Measurements from ENCODE around the gene PURA. TPM values are rescaled to one million over a fixed set of nuclear protein-coding genes. Genes with fewer than 3 reads are reported as not detected.

Gene PURA
- total RNA-seq, 1 experiment from 2014 or later, result 16.9 TPM

DNA sequence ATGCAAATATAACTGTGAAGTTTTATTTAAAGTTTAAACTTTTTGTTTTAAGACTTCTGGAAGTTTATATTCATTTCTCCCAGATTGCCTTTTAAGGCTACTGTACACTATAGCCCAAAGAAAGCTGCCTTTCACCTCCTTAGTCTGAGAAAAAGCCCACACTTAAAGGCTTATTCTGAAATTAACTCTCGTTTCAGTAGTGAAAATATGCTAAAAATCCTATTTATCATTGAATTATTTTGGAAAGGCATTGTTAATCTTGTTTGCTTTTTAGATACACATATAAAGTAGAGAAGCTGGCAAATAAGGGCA is 3.3 kb upstream of the PURA start:
- Histone ChIP-seq H3K36me3 (ENCODE audit: control insufficient read depth, insufficient read depth, low read length) (no peaks in the 10 kb centered on the region; the same call in 1 of the 2 replicates), H3K27ac (ENCODE audit: low read length) (peak overlapping the region; percentile 96), H3K4me1 (ENCODE audit: control insufficient read depth, insufficient read depth, low read length) (peaks cover 45% of the 10 kb centered on the region), H3K27me3 (ENCODE audit: control insufficient read depth, insufficient read depth, low read length) (no peaks in the 10 kb centered on the region), H3K9me3 (ENCODE audit: control insufficient read depth, insufficient read depth, low read depth, low read length) (no peaks in the 10 kb centered on the region), H3K4me3 (ENCODE audit: low read depth in 2 of 2, low read length in 2 of 2) (peak overlapping the region; percentile 72 to 93; a peak in 3 of 4 replicates)
- CTCF ChIA-PET, result no interaction called here
- intact Hi-C loops (cut with micrococcal nuclease; ENCODE audit: unreplicated experiment) (loop anchor here (5.0 kb wide), 1 partner anchor 73 kb away; no protein-coding TSS in a partner anchor), in situ Hi-C loops (cut with HindIII; ENCODE audit: low pct_unique_long_range_greater_than_20kb, low sequenced_read_pairs) (no loop called here)
- TF ChIP-seq, protein P1, sequence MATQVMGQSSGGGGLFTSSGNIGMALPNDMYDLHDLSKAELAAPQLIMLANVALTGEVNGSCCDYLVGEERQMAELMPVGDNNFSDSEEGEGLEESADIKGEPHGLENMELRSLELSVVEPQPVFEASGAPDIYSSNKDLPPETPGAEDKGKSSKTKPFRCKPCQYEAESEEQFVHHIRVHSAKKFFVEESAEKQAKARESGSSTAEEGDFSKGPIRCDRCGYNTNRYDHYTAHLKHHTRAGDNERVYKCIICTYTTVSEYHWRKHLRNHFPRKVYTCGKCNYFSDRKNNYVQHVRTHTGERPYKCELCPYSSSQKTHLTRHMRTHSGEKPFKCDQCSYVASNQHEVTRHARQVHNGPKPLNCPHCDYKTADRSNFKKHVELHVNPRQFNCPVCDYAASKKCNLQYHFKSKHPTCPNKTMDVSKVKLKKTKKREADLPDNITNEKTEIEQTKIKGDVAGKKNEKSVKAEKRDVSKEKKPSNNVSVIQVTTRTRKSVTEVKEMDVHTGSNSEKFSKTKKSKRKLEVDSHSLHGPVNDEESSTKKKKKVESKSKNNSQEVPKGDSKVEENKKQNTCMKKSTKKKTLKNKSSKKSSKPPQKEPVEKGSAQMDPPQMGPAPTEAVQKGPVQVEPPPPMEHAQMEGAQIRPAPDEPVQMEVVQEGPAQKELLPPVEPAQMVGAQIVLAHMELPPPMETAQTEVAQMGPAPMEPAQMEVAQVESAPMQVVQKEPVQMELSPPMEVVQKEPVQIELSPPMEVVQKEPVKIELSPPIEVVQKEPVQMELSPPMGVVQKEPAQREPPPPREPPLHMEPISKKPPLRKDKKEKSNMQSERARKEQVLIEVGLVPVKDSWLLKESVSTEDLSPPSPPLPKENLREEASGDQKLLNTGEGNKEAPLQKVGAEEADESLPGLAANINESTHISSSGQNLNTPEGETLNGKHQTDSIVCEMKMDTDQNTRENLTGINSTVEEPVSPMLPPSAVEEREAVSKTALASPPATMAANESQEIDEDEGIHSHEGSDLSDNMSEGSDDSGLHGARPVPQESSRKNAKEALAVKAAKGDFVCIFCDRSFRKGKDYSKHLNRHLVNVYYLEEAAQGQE (IDR thresholded peaks at IDR 0.05; ENCODE audit: insufficient read depth in 1 of 2, low read depth in 2 of 2, low read length in 1 of 2), result no peak
- TF ChIP-seq TCF7L2 (IDR thresholded peaks at IDR 0.05; ENCODE audit: low read depth, low read length) (no peak), POLR2AphosphoS5 (IDR thresholded peaks at IDR 0.05; ENCODE audit: low read depth, low read length) (no peak), SIN3A (IDR thresholded peaks at IDR 0.05; ENCODE audit: borderline replicate concordance, insufficient read depth, low read depth, low read length) (no peak), CTCF (IDR thresholded peaks at IDR 0.05) (no peak)
- POLR2A ChIA-PET, result no interaction called here
- BruUV-seq (replicated peaks), result no TSS peak
- DNase-seq (ENCODE audit: low read depth, low spot score) (no peak), ATAC-seq (no peak)

DNA sequence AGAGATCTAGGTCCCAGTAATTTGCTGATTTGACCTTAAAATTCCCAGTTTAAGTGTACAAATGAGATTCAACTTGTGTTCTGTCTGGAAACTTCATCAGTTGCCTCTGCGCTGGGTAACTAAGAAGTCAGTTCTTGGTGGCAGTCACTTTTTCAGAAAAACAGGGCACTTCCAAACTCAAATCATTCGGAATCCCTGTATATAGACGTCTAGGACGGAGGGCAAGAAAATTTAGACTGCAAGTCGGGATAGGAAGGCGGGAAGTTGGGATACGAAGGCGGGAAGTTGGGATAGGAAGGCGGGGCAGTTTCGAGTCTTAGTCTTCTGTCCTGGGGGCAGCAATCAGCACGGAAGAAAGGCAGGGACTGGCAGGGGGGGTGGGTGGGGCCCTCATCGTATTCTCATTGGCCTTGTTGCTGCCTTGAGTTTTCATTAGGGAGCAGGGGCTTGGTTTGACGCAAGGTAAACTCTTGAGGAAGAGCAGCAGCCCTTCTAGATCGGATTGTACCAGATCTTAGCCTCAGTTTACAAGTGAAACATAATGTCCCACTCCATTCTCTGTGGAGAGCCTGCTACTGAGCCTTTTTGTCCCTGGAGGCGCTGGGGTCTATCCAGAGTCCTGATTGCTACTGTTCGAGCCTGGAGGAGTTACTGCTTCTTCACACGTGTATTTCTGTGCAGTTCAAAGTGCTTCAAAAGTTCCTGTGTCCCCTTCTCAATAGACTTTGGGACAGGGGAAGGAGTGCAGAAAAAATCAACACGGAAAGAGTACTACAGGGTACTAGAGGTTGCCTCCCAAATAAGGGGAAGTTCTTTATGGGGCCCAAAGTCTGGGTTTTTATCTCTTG is 2.7 kb upstream of the PURA start:
- H3K4me3 ChIP-seq (ENCODE audit: low read depth in 2 of 2, low read length in 2 of 2), result peak overlapping the region; percentile 72 to 93
- H3K36me3 ChIP-seq (ENCODE audit: control insufficient read depth, insufficient read depth, low read length), result peaks cover 3% of the 10 kb centered on the region; the same call in 1 of the 2 replicates
- no TSS peak for BruUV-seq (replicated peaks)
- peak overlapping the region; percentile 96 for H3K27ac ChIP-seq (ENCODE audit: low read length)
- in situ Hi-C loops (cut with HindIII; ENCODE audit: low pct_unique_long_range_greater_than_20kb, low sequenced_read_pairs), result no loop called here
- ChIA-PET POLR2A (no interaction called here), CTCF (interaction anchor here (1.0 kb wide), 1 partner anchor 35 kb away, joined by 3 read pairs; no protein-coding TSS in a partner anchor)
- no peaks in the 10 kb centered on the region for H3K9me3 ChIP-seq (ENCODE audit: control insufficient read depth, insufficient read depth, low read depth, low read length)
- no peak for ATAC-seq
- no peak for DNase-seq (ENCODE audit: low read depth, low spot score)
- TF ChIP-seq SIN3A (IDR thresholded peaks at IDR 0.05; ENCODE audit: borderline replicate concordance, insufficient read depth, low read depth, low read length) (0 out of 2 replicates have a peak, but pooled peaks have one; percentile 36), POLR2AphosphoS5 (IDR thresholded peaks at IDR 0.05; ENCODE audit: low read depth, low read length) (peak; percentile 43; the same call in 1 of the 2 replicates), CTCF (IDR thresholded peaks at IDR 0.05) (no peak), TCF7L2 (IDR thresholded peaks at IDR 0.05; ENCODE audit: low read depth, low read length) (no peak)
- TF ChIP-seq, protein P1 (IDR thresholded peaks at IDR 0.05; ENCODE audit: insufficient read depth in 1 of 2, low read depth in 2 of 2, low read length in 1 of 2), result no peak
- H3K4me1 ChIP-seq (ENCODE audit: control insufficient read depth, insufficient read depth, low read length), result peaks cover 47% of the 10 kb centered on the region
- no peaks in the 10 kb centered on the region for H3K27me3 ChIP-seq (ENCODE audit: control insufficient read depth, insufficient read depth, low read length)
- intact Hi-C loops (cut with micrococcal nuclease; ENCODE audit: unreplicated experiment), result loop anchor here (5.0 kb wide), 1 partner anchor 74 kb away; no protein-coding TSS in a partner anchor

Measured in Panc1 (cell line).